GM18520 (cell line): ENCODE results near the gene HNRNPC.
"Not testable (repeated sequence)": the region's sequence is repeated elsewhere in the genome, so short reads cannot be mapped to it uniquely, and the experiment has no call there.

ENCODE experiments used
- ATAC-seq: cut with Tn5 transposase; IDR thresholded peaks from one replicate; pipeline ENCODE4 v1.9.1; 2021; ENCODE audit not compliant: unreplicated experiment

The HNRNPC gene

DNA sequence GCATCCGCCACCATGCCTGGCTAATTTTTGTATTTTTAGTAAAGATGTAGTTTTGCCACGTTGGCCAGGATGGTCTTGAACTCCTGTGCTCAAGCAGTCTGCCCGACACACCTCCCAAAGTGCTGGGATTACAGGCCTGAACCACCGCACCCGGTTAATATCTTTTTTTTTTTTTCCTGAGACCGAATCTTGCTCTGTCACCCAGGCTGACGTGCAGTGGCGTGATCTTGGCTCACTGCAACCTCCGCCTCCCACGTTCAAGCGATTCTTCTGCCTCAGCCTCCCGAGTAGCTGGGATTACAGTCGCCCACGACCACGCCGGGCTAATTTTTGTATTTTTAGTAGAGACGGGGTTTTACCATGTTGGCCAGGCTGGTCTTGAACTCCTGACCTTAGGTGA, 3.4 kb upstream of the HNRNPC start:
- ATAC-seq: not testable (repeated sequence)

DNA sequence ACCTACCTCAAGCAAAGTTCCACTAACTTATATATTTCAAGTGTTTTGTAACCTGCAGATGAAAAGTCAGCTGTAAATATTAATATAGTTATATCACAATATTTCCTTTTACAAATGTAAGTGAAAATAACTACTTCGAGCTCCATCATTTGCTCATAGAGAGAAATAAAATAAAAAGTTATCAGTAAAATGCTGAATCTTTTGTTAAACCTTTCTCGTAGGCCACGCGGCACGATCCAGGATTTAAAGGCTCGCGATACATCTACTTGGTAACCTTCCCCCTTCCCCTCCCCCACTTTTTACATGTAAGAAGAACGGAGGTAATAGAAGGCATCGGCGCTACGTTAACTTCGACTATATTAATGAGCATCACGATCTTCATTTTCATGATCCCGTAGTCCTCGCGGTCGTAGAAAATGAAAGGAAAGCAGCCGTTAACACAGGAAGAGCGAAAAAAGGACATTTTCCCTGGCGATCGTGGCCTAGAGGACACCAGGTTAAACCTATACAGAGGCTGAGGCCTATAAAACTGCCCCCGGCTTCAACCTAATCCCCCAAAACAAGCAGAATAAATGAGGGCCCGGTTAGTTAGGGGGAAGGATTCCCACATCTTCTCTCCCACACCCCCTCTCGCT, 508 bp downstream of the HNRNPC start:
- ATAC-seq: no peak

DNA sequence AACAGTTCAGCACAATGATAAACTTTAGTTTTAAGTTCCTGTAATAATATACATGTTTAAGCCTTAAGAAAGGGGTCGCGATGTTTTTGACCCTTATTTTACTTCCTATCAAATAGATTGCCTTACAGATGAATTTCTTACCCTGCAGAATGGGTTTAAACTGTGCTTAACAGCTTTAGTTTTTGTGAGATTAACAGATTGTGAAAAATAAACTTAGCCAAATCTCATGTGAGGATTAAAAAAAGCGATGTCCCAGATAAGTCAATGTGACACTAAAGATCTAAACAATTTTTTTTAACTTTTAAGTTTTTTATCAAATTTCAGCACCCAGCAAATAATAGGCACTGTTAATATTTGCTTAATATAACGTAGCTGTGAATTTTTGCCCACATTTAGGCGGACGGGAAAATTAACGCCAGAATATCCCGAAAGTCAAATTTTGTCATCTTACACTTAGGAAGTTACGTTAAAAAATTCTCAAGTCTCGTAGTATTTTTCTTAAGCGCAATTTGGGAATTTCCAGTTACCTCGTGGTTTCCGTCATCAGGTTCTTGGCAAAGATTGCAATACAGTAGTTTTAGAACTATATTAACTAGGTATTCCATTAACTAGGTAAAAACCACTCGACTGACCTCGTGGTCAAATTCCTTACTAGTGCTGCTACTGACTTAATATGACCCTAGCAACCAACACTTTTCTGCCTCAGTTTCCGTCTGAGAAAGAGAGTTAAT, 1.2 kb downstream of the HNRNPC start:
- no peak for ATAC-seq

DNA sequence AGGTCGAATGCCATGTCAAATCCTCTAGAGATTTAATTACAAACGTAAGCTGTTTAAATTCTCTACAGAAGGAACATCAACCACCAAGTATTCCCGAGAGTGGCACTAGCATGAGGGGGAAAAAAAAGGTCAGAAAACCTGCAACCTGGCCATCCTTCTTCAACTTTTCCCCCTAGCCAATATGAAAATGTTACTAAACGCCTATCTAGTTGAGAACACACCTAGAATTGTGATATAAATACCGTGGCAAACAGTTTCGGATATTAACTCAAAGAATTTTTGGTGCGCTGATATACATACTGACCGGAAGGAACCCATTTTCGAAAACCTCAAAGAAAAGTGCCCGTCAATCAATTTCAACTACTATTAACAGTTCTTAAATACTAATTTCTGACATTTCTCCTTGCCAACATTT, 1.8 kb downstream of the HNRNPC start:
- no peak for ATAC-seq

DNA sequence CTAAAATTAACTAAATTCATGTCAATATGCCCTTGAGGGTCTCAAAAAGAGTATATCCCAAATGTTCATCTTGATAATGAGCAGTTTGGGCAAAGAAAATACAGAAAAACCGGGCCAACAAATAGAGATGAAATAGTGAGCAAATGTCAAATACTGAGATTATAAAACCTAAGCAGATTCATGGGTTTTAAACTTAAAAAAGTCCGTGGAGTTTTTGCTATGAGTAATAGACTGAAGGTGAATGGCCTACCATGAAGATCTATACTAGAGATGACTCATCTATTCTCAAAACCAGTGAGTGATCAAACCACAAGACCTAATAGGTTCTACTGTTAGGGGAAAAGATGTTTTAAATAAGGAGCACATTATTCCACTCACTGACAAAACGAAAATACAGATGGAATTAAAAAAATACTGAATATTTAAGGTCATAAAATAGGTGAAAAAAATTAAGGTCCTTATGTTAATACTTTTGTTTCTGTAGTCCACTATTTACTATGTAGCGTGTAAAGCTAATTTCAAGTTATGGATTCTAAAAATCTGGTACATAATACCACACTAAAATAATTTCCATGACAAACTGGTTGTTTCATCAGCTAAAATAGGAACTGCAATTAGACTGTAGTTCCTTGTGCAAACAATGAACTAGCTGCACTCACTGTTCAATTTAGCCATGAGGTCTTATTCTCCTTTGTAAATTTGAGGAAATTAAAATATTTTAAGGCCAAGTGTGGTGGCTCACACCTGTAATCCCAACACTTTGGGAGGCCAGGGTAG, 5.0 kb downstream of the HNRNPC start:
- peak; percentile 65 for ATAC-seq

DNA sequence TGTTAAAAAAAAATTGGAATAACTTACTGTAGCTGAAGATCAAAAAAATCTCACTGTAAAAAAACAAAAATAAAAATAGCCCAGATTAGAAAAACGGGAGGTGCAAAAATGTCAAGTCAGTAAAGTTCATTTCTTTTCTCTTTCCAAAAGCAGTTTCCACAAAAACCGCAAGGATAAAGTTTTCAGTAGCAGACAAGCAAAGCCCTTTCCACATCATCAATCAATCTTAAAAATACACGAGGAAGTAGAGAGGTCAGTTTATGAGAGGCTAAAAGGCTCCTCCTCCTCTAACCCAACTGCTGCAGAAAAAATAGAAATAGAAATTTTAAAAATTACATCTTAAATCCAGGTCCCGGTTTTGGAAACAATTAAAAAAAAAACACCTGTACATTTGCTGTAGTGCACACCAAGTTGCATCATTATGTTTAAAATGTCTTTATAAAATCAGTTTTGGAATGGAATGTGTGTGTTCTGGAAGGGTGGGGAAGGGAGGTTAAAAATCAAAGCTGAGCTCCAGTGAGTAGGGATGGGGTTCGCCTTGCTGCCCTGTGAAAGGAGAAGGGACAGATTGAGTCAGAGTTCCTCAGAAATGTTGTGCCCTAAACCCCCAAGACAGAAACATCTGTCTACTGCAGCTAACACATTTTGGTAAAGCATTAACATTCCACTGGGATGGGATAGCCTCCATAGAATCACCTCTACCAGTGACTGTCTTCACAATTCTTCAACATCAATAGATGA, 5.8 kb downstream of the HNRNPC start:
- ATAC-seq: no peak

DNA sequence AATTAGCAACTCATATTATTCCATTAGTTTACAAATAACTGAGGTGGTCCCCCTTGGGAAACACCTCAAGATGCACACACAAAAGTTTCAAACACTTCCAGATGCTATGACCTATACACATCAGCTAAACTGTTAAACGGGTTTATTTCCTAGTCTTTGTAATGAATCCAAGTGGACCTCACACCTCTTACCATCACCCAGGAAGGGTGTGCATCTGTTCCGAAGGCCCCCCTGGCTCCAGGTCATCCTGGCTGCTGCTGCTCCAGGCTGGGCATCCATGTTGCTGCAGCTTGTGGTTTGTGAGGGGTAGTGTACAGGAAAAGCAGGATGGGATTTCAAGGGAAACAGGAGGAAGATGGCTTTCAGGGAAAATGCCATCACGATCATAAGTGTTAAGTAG, 6.8 kb downstream of the HNRNPC start:
- ATAC-seq: no peak

DNA sequence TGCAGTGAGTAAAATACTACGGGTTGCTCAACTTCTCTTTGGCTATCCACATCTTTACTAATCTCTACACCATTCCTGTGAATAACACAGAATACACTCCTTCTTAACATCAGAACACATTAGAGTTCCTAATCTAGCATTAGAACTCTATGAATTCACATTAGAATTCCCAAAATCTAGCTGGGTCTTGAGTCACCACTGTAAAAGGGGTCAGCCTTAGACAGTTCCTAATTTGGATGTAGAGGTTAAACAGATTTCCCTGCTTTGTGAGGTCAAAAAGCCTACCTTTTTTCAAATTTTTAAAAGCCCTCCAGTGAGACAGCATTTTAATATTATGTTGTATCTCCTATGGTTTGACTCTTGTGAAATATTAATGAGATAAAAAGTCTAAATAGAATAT, 7.4 kb downstream of the HNRNPC start:
- ATAC-seq: no peak

DNA sequence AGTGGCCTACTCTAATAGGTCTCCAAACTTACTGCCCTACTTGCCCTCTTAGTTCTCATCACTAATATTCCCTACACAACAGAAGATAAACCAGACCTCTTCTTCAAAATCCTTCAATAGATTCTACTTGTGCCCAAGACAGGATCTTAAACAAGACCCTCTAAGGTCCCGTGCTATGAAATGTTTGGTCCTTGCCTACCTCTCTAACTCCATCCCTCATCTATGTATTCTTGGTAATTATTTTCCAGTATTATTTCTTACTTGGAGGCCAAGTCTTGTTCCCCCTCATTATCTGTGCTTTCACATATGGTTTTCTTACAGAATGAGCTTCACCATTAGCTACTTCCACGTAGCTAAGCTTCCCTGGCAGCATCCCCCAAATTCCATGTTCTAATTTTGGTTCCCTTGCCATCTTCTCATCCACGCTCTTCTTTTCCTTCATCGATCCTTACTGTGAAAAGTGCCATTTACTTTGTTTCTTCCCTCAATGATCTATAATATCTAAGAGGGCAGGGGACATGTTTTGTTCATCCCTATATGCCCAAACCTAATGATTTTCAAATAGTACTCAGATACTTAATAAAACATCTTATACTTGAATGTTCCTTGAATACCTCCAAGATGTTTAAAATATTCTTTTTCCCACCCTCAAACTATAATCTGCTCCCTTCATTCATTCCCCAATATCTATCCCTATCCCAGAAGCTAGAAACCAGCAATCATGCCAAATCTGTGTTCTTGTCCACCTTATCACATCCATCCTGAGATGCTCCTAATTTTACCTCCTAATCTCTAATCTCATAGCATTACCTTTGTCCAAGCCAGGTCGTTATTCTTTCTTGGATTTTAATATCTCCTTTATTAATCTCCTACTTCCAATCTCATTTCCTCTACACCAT, 10.1 kb downstream of the HNRNPC start:
- ATAC-seq: no peak

DNA sequence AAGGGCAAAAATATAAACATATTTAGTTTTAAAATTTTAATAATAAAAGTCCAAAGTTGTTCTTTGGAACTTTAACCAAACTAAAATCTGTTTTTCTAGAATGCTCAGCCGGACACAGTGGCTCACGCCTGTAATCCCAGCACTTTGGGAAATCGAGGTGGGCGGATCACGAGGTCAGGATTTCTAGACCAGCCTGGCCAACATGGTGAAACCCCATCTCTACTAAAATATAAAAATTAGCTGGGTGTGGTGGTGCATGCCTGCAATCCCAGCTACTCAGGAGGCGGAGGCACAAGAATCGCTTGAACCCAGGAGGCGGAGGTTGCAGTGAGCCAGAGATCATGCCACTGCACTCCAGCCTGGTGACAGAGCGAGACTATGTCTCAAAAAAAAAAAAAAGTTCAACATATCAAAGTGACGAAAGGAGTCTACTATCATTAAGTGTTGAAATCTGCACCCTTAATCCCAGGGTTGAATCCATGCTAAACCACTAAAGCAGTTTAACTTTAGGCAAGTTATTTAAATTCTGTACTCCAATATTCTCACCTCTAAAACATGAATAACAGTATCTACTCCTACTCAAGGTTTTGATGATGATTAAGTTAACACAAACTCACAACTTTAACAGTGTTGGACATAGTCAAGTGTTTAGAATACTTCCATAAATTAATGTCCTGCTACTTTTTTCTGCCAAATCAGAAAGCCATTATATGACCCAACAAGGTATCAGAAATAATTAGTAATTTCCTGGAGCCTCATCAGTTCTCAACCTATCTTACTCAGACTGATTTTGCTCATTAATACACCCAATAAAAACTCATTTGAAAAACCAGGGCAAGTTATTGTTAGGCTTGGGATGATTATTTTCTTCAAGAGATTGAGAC, 11.0 kb downstream of the HNRNPC start:
- no peak for ATAC-seq

DNA sequence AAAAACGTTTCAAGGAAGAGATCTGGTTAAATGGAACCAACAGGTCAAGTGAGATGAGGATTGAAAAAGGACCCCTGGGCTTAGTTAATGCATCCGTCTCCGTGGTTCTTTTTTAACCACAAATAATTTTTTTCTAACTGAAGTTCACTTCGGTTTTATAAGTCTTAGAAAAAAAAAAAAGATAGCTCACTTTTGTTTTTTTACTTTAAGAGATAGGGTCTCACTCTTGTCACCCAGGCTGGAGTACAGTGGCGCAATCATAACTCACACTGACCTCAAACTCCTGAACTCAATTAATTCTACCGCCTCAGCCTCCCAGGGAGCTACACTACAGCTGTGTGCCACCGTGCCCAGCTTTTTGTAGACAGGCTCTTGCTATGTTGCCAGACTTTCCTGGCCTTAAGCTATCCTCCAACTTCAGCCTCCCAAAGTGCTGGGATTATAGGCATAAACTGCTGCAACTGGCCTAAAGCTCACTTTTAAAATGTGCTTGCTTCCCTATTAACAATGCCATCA, 11.8 kb downstream of the HNRNPC start:
- ATAC-seq: no peak

DNA sequence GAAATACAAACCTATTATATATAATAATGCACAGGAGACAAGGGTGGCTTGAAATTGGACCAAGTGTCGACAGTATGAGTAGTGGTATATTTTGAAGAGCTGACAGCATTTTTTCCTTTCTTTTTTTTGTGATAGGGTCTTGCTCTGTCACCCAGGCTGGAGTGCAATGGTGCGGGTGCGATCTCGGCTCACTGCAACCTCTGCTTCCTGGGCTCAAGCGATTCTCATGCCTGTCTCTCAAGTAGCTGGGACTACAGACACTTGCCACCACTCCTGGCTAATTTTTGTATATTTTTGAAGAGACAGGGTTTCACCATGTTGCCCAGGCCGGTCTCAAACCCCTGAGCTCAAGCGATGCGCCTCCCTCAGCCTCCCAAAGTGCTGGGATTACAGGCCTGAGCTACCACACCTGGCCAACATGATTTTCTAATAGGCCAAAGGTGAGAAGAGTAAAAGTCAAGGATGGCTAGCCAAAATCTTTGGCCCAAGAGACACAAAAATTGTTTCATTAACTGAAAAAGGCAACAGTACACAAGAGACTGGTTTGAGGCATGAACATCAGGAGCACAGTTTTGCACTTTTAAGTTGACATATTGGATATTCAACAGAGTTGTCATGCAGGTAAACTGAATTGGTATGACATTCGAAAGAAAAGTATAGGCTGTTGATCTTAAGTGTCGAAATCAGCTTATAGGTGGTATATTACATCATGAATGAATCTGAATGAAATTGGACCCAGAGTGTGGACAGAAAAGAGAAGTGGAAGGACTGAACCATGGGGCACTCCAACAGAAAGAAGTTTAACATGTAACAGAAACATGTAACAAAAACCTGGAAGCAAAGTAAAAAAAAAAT, 12.5 kb downstream of the HNRNPC start:
- no peak for ATAC-seq

DNA sequence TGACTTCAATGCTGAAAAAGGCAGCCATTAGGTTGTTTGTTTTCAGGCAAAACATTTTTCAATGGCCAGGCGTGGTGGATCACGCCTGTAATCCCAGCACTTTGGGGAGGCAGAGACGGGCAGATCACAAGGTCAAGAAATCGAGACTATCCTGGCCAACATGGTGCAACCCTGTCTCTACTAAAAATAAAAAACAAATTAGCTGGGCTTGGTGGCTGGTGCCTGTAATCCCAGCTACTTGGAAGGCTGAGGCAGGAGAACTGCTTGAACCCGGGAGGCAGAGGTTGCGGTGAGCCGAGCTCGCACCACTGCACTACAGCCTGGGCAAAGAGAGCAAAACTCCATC, 13.2 kb downstream of the HNRNPC start:
- ATAC-seq: not testable (repeated sequence)

DNA sequence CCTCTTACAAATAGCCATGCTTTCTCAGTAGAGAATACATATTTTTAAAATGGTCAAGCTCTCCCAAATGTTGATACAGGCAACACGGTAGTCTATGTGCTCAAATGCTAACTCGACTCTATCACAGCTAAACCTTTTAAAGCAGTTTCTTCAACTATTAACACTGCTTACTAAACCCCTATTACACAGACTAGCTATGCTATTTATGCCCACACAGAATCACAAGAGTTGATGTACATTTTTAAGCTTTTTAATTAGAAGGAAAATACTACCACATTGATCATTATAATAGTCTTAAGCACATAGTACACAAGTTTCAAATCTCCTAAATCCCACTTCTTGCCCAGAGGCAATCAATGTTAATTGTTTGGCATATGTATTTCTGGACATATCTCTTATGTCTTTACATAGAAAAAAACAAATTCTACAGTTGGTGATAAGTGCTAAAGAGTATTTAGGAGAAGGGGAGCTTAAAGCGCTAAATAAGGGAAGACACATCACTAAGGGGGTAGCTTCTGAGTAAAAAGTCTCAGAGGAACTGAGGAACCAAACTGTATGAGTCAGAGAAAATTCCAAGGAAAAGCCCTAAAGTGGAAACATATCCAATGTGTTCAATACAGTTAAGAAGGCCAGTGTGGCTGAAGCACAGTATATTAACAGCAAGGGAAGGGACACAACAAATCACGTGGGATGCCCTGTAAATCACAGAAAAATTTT, 13.7 kb downstream of the HNRNPC start:
- no peak for ATAC-seq

DNA sequence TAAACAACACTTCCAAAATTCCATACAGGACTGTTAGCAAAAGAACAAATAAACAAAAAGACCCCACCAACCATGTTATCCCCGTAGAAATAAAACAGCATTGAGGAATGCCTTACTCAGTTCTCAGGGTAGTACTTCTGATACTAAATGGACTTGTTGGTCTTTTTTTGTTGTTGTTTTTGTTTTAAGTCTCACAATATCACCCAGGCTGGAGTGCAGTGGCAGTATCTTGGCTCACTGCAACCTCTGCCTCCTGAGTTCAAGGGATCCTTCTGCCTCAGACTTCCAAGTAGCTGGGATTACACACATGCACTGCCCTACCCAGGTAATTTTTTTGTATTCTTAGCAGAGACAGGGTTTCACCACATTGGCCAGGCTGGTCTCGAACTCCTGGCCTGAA, 17.1 kb downstream of the HNRNPC start:
- ATAC-seq: no peak

DNA sequence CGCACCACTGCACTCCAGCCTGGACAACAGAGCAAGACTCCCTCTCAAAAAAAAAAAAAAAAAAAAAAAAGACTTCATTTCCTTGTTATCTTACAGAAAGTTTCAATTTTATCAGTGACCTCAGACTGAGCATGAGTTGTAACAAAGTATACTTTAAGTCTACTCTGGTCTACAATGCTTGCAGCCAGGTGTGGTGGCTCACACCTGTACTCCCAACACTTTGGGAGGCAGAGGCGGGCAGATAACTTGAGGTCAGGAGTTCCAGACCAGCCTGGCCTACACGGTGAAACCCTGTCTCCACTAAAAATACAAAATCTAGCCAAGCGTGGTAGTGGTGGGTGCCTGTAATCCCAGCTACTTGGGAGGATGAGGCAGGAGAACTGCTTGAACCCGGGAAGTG, 18.0 kb downstream of the HNRNPC start:
- ATAC-seq: no peak

DNA sequence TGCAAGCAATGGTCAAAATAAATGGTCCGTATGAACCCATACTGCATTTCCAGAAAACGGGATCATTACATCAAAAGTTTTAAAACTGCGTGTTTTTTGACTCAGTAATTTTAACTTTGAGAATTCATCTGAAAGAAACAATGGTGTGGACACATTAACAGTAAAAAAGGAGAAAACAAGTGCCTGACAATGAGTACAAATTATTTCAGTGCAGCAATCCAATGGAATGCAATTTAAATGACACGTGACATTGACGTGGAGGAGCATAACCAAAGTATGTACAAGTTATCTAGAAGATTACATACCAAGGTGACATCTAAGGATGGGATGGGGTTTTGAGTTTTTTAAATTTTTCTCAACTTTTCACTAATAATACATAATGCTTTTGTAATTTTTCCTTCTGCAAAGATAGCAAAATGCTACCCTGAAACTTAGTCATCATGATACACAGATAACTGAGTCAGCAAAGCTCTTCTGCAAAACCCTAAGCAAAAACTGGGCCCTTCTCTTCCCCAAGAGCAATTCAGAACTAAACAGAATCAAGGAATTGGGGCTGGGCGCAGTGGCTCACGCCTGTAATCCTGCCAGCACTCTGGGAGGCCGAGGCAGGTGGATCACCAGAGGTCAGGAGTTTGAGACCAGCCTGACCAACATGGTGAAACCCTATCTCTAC, 20.4 kb downstream of the HNRNPC start:
- ATAC-seq: no peak
